Activated CD4-positive, alpha-beta T cell treated with anti-CD3 and anti-CD28 coated beads for 4 hours (primary cell): Measurements from ENCODE around the gene HLA-G.
"Not testable (repeated sequence)": the region's sequence is repeated elsewhere in the genome, so short reads cannot be mapped to it uniquely, and the experiment has no call there.

Experiments used
- DNase-seq, 2 donors: peaks; one replicate each; pipeline ENCODE4 v3.0.0-alpha.2; 2020

HLA-G gene

GRCh38 chr6:29875257-29875656 lies 47.6 kb downstream of the HLA-G start:
- no peak for DNase-seq

GRCh38 chr6:29875734-29876133 lies 48.1 kb downstream of the HLA-G start:
- DNase-seq = not testable (repeated sequence)
